Upper lobe of left lung (tissue), 4 donors: ENCODE measurements around the gene GSTM5.

ENCODE experiments used
- CTCF ChIP-seq, 6 experiments: fragments of 450-650 bp in 4 of 6; fragments of 200-600 bp in 2 of 6; sonication (generic) in 2 of 6; IDR thresholded peaks; one replicate each; pipeline ENCODE4 v1.5.1; 2016 to 2019; ENCODE audit warnings: antibody characterized with exemption in 6 of 6
- EP300 ChIP-seq, 4 donors: sonication (generic); formaldehyde crosslinking; IDR thresholded peaks; one replicate each; pipeline ENCODE4 v1.5.1; 2017; ENCODE audit warnings: antibody characterized with exemption in 4 of 4, control low read depth in 2 of 4

GRCh38 chr1:109712321-109712864 is 342 bp downstream of the GSTM5 start:
- TF ChIP-seq CTCF (IDR thresholded peaks at IDR 0.05) = no peak
- TF ChIP-seq EP300 (IDR thresholded peaks at IDR 0.05) = no peak
